Measurements from ENCODE around the gene LRMDA. TPM values are rescaled to one million over a fixed set of nuclear protein-coding genes. Genes with fewer than 3 reads are reported as not detected.

The LRMDA gene
- total RNA-seq, 4 donors from 2014 or later: 2.2 to 7.8 (median 4.5) TPM

- H3K9me3 ChIP-seq: no peaks in the 10 kb centered on the region
- H3K27me3 ChIP-seq: no peaks in the 10 kb centered on the region
- peaks cover 0 to 25% (median 3%) of the 10 kb centered on the region in 4 donors for H3K4me1 ChIP-seq
- peak; percentile 37 for DNase-seq
- intact Hi-C loops (cut with DNase I; ENCODE audit: low total_unique reads) (no loop called here), in situ Hi-C loops (cut with MboI; ENCODE audit: low pct_ligation_motif_present in 1 of 4, low pct_unique_long_range_greater_than_20kb in 1 of 4, low sequenced_read_pairs in 3 of 4) (no loop called here)
- no peaks in the 10 kb centered on the region for H3K36me3 ChIP-seq
- TF ChIP-seq CTCF (IDR thresholded peaks at IDR 0.05): no peak
- TF ChIP-seq POLR2AphosphoS5 (IDR thresholded peaks at IDR 0.05): peak; percentile 84 to 89 (median 84)
- H3K4me3 ChIP-seq: no peak overlapping the region
- 44 to 53% methylated on average over 3 of the region's 3 CpGs for WGBS, 2 donors (ENCODE audit: low coverage in 1 of 2)
- peak overlapping the region; percentile 59 to 78 (median 66) for H3K27ac ChIP-seq
Measured at GRCh38 chr10:75662715-75663114, 231.3 kb downstream of the LRMDA start.

GRCh38 chr10:75663947-75664664, 232.7 kb downstream of the LRMDA start:
- H3K4me1 ChIP-seq: peaks cover 0 to 25% (median 3%) of the 10 kb centered on the region in 4 donors
- H3K4me3 ChIP-seq: no peak overlapping the region
- H3K9me3 ChIP-seq: no peaks in the 10 kb centered on the region
- DNase-seq: no peak
- no peaks in the 10 kb centered on the region for H3K36me3 ChIP-seq
- in situ Hi-C loops (cut with MboI; ENCODE audit: low pct_ligation_motif_present in 1 of 4, low pct_unique_long_range_greater_than_20kb in 1 of 4, low sequenced_read_pairs in 3 of 4) (no loop called here), intact Hi-C loops (cut with DNase I; ENCODE audit: low total_unique reads) (no loop called here)
- no peaks in the 10 kb centered on the region for H3K27me3 ChIP-seq
- WGBS, 2 donors (ENCODE audit: low coverage in 1 of 2): 81 to 84% methylated on average over 3 of the region's 3 CpGs
- TF ChIP-seq POLR2AphosphoS5 (IDR thresholded peaks at IDR 0.05): no peak
- TF ChIP-seq CTCF (IDR thresholded peaks at IDR 0.05): no peak
- TF ChIP-seq EP300 (IDR thresholded peaks at IDR 0.05; ENCODE audit: low read depth): no peak
- TF ChIP-seq POLR2A (IDR thresholded peaks at IDR 0.05): no peak
- peak overlapping the region in 3 of 4 donors; percentile 59 to 78 (median 74) for H3K27ac ChIP-seq

GRCh38 chr10:75664968-75665367, 233.5 kb downstream of the LRMDA start:
- 57 to 84% methylated on average over 1 to 3 of the region's 3 CpGs for WGBS, 2 donors (ENCODE audit: low coverage in 1 of 2)
- TF ChIP-seq POLR2A (IDR thresholded peaks at IDR 0.05): no peak
- no peak for TF ChIP-seq EP300 (IDR thresholded peaks at IDR 0.05; ENCODE audit: low read depth)
- H3K9me3 ChIP-seq: no peaks in the 10 kb centered on the region
- DNase-seq: no peak
- no peak overlapping the region for H3K27ac ChIP-seq
- H3K4me1 ChIP-seq: peaks cover 0 to 25% (median 3%) of the 10 kb centered on the region in 4 donors
- in situ Hi-C loops (cut with MboI; ENCODE audit: low pct_ligation_motif_present in 1 of 4, low pct_unique_long_range_greater_than_20kb in 1 of 4, low sequenced_read_pairs in 3 of 4): no loop called here
- no peaks in the 10 kb centered on the region for H3K27me3 ChIP-seq
- no peaks in the 10 kb centered on the region for H3K36me3 ChIP-seq
- no peak overlapping the region for H3K4me3 ChIP-seq
- intact Hi-C loops (cut with DNase I; ENCODE audit: low total_unique reads): no loop called here

- H3K4me1 ChIP-seq: peaks cover 0 to 25% (median 3%) of the 10 kb centered on the region in 4 donors
- no peaks in the 10 kb centered on the region for H3K27me3 ChIP-seq
- intact Hi-C loops (cut with DNase I; ENCODE audit: low total_unique reads): no loop called here
- no peaks in the 10 kb centered on the region for H3K9me3 ChIP-seq
- in situ Hi-C loops (cut with MboI; ENCODE audit: low pct_ligation_motif_present in 1 of 4, low pct_unique_long_range_greater_than_20kb in 1 of 4, low sequenced_read_pairs in 3 of 4): no loop called here
- no peak for DNase-seq
- H3K36me3 ChIP-seq: no peaks in the 10 kb centered on the region
- H3K4me3 ChIP-seq: no peak overlapping the region
- H3K27ac ChIP-seq: no peak overlapping the region
- no peak for TF ChIP-seq POLR2A (IDR thresholded peaks at IDR 0.05)
- TF ChIP-seq POLR2AphosphoS5 (IDR thresholded peaks at IDR 0.05): no peak
- TF ChIP-seq CTCF (IDR thresholded peaks at IDR 0.05): no peak
- no peak for TF ChIP-seq EP300 (IDR thresholded peaks at IDR 0.05; ENCODE audit: low read depth)
Measured at GRCh38 chr10:75665707-75666106, 234.3 kb downstream of the LRMDA start.

Measured in transverse colon (tissue), 4 donors.